ENCODE data around the gene SDR42E1. TPM values are rescaled to one million over a fixed set of nuclear protein-coding genes. Genes with fewer than 3 reads are reported as not detected.

Gene SDR42E1
- polyA plus RNA-seq, 1 donor (not counting 4 experiments of a cell fraction or from before 2014, with no cell fraction given) = 20.3 TPM

GRCh38 chr16:81939164-81940056, 71.9 kb downstream of the SDR42E1 start:
- no peaks in the 10 kb centered on the region for H3K27me3 ChIP-seq (ENCODE audit: control insufficient read depth, extremely low read depth, insufficient read depth, low read length)
- no peak overlapping the region for H2AFZ ChIP-seq (ENCODE audit: control insufficient read depth, low read length)
- H3K27ac ChIP-seq (ENCODE audit: control insufficient read depth, insufficient read depth, low read length) = no peak overlapping the region
- no peaks in the 10 kb centered on the region for H3K9me3 ChIP-seq (ENCODE audit: control insufficient read depth, low read depth, low read length)
- dilution Hi-C loops (cut with MboI; ENCODE audit: extremely low pct_ligation_motif_present, low sequenced_read_pairs) = no loop called here
- H3K36me3 ChIP-seq (ENCODE audit: control insufficient read depth in 2 of 2, extremely low read depth in 1 of 2, insufficient read depth in 2 of 2, low read length in 2 of 2) = no peaks in the 10 kb centered on the region
- no peak for DNase-seq (ENCODE audit: low read depth, low spot score)
- TF ChIP-seq CTCF (optimal IDR thresholded peaks at IDR 0.05 in 1 of 3, IDR thresholded peaks at IDR 0.05 in 1 of 3, conservative IDR thresholded peaks at IDR 0.05 in 1 of 3; ENCODE audit: extremely low read depth in 1 of 3, insufficient read depth in 2 of 3, low read length in 3 of 3) (peak in 1 of 3 experiments; percentile 23), EZH2 (IDR thresholded peaks at IDR 0.05; ENCODE audit: low read length) (no peak)
- no peak overlapping the region for H3K9ac ChIP-seq (ENCODE audit: control insufficient read depth, extremely low read depth, insufficient read depth, low read length)
- H3K4me1 ChIP-seq (ENCODE audit: control insufficient read depth, extremely low read depth, insufficient read depth, low read length) = peaks cover 12% of the 10 kb centered on the region
- no peaks in the 10 kb centered on the region for H3K79me2 ChIP-seq (ENCODE audit: control insufficient read depth, insufficient read depth, low read length)
- no peak overlapping the region for H3K4me2 ChIP-seq (ENCODE audit: control insufficient read depth, extremely low read depth, insufficient read depth, low read depth, low read length)
- no peak overlapping the region for H3K4me3 ChIP-seq (ENCODE audit: control insufficient read depth in 2 of 3, extremely low read depth in 1 of 3, insufficient read depth in 2 of 3, low read depth in 1 of 3, low read length in 3 of 3)
- H4K20me1 ChIP-seq (ENCODE audit: control insufficient read depth, extremely low read depth, insufficient read depth, low read length) = no peaks in the 10 kb centered on the region
- no peak for FAIRE-seq
- H3K9me1 ChIP-seq (ENCODE audit: control insufficient read depth, extremely low read depth, insufficient read depth, low read length) = no peaks in the 10 kb centered on the region

Other genes starting within 250 kb of the SDR42E1 start
- gene PLCG2, start 232.2 kb downstream of the SDR42E1 start, polyA plus RNA-seq = 1.8 to 3.6 TPM (median 3.5 TPM) in 3 replicates
- gene HSD17B2, start 23.8 kb upstream of the SDR42E1 start, polyA plus RNA-seq = 2.9 to 6.9 TPM (median 3.1 TPM) in 3 replicates
- 38.2 to 76.1 TPM (median 56.2 TPM) in 3 replicates for gene MPHOSPH6, start 158.8 kb upstream of the SDR42E1 start, polyA plus RNA-seq

Data from keratinocyte (primary cell).